GM12875 (cell line): Measurements from ENCODE around the gene PDLIM4.

Source experiments
- H3K4me3 ChIP-seq: one replicate; pipeline ENCODE4 v1.5.1; 2011; ENCODE audit warnings: low read depth, low read length, control low read depth
- TF ChIP-seq, protein P1 (sequence below): IDR thresholded peaks from 2 replicates; pipeline ENCODE4 v1.5.1; 2011; ENCODE audit warnings: low read depth, mild to moderate bottlenecking, control low read depth, inconsistent platforms, low read length, moderate library complexity, borderline replicate concordance; ENCODE audit not compliant: insufficient read depth

The PDLIM4 gene

GRCh38 chr5:132273631-132274030 is 16.1 kb downstream of the PDLIM4 start:
- TF ChIP-seq, protein P1, sequence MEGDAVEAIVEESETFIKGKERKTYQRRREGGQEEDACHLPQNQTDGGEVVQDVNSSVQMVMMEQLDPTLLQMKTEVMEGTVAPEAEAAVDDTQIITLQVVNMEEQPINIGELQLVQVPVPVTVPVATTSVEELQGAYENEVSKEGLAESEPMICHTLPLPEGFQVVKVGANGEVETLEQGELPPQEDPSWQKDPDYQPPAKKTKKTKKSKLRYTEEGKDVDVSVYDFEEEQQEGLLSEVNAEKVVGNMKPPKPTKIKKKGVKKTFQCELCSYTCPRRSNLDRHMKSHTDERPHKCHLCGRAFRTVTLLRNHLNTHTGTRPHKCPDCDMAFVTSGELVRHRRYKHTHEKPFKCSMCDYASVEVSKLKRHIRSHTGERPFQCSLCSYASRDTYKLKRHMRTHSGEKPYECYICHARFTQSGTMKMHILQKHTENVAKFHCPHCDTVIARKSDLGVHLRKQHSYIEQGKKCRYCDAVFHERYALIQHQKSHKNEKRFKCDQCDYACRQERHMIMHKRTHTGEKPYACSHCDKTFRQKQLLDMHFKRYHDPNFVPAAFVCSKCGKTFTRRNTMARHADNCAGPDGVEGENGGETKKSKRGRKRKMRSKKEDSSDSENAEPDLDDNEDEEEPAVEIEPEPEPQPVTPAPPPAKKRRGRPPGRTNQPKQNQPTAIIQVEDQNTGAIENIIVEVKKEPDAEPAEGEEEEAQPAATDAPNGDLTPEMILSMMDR = no peak
- no peak overlapping the region for H3K4me3 ChIP-seq

DNA sequence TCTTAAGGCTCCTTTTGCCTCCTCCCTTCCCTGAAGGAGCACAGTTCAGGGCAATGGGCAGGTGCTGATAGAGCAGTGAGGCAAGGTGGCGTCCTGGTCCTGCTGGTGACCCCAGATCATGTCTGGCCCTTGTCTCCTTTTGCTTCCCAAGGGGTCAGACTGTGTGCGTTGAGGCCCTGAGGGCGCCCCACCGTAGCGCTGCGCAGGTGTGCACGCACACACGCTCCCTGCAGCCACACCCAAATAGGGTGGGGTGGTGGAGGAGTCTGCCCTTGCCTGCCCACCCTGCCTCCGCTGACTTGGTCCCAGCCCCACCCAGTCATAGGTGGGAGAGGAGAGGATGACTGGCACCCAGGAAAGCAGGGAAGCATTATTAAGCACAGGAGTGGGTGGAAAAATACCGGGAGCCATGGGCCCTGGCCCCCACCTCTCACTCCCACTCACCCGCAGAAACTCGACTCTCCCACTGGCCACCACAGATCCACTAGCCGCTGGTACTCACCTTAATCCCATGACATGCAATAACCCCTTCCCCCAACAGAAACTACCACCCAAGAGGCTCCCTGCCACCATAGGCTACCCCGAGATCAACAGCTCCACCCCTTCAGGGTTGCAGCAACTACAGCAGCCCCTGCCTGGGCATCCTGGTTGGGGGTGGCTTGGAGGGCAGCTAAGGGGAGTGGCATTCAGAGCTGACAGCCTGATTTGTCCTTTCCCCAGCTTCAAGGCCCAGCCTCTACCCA is 16.7 kb downstream of the PDLIM4 start:
- TF ChIP-seq, protein P1 = no peak

DNA sequence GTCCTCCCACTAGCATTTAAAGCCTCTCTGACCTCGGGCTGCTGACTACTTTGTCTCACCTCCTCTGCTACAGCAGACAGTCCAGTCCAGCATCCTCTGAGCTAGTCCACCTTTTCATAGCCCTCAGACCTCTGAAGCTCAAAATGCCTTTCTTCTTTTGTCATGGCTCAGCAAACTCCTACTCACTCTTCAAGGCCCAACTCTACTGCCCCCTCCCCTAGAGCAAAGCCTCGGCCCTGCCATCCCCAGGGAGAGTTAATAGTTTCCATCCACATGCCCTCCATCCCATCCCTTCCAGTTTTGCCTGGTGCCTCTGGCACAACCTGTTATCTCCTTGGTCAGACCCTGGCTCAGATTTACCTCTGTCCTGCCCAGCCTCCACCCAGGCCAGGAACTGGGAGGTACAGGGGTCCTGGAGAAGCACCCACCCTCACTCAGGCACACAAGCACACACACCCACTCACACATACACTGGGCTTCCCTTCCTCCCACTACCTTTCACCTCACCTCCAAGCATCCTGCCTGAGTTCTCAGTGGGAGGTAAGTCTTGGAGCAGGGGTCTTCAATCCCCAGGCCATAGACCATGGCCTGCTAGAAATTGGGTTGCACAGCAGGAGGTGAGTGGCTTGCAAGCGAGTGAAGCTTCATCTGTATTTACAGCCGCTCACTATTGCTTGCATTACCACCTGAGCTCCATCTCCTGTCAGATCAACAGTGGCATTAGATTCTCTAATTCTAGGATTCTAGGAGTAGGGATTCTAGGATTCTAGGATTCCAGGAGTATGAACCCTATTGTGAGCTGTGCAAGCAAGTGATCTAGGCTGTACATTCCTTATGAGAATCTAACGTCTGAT is 18.1 kb downstream of the PDLIM4 start:
- TF ChIP-seq, protein P1 = no peak
- no peak overlapping the region for H3K4me3 ChIP-seq

More for the DNA sequence above, 16.7 kb downstream of the PDLIM4 start:
- H3K4me3 ChIP-seq = no peak overlapping the region

GRCh38 chr5:132277256-132277655 is 19.8 kb downstream of the PDLIM4 start:
- TF ChIP-seq, protein P1 = no peak
- H3K4me3 ChIP-seq = no peak overlapping the region

DNA sequence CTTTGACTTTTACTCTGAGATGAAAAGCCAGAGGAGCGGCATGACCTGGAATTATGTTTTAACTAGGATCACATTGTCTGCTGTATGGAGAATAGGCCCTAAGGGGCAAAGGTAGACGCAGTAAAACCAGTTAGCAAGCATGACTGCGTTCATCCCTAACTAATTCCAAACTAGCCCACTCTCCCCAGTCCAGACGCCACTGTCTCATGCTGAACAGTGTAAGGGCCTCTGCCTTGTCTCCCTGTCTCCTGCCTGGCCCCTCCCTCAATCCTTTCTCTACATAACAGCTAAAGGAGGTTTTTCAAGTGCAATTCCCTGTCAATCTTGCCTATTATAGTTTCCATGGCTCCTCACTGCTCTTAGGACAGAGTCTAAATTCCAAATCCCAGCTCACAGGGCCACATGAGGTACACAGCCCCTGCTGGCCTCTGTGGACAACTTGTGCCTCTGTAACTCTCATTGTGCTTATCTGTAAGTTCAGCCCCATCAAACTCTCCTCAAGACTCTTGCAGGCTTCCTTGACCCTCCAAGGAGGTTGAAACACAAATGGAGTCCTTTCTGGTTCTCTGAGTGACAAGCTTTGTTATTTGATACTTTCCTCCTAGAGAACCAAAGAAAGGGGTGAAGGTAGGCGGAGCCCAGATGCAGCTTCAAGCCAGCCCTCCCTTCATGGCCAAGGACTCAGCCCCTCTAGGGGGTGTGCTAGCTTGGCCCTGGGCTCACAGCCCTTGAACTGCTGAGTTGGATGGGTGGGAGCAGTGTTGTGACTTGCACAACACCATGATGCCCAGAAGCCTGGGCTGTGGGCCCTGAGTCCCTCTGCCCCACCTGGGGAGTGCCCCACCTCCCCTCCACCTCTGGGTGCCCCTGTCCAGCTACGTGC is 20.7 kb downstream of the PDLIM4 start:
- TF ChIP-seq, protein P1 = no peak
- H3K4me3 ChIP-seq = no peak overlapping the region

- TF ChIP-seq, protein P1 = no peak
- no peak overlapping the region for H3K4me3 ChIP-seq
These were observed 22.3 kb downstream of the PDLIM4 start for GRCh38 chr5:132279801-132280200.
